SK-N-SH treated with all-trans-retinoic acid at 6 μM for 48 hours (cell line): Measurements from ENCODE around the gene MZB1.
A peak's percentile ranks its signal among the peaks of the same experiment; 100 is the strongest.
"Not testable (repeated sequence)": the region's sequence is repeated elsewhere in the genome, so short reads cannot be mapped to it uniquely, and the experiment has no call there.

Source experiments
- ATAC-seq: fragments of 200-7000 bp; cut with Tn5 transposase; 3 replicates; pipeline ENCODE4 v1.9.1; 2020; ENCODE audit warnings: mild to moderate bottlenecking, moderate library complexity
- ARNTL ChIP-seq: fragments of 450-650 bp; formaldehyde crosslinking; IDR thresholded peaks from 2 replicates; pipeline ENCODE4 v1.5.0; 2020; ENCODE audit warnings: low read depth, mild to moderate bottlenecking, moderate library complexity, borderline replicate concordance
- BACH2 ChIP-seq: fragments of 250-450 bp; sonication (Bioruptor Pico); IDR thresholded peaks from 2 replicates; pipeline ENCODE4 v1.9.0; 2021; ENCODE audit warnings: mild to moderate bottlenecking, borderline replicate concordance
- CSDC2 ChIP-seq: fragments of 250-450 bp; sonication (Bioruptor Pico); IDR thresholded peaks from 2 replicates; pipeline ENCODE4 v1.5.0; 2020; ENCODE audit warnings: mild to moderate bottlenecking, moderate library complexity
- ESRRG ChIP-seq: fragments of 250-450 bp; sonication (Bioruptor Pico); IDR thresholded peaks from 2 replicates; pipeline ENCODE4 v1.6.1; 2021; ENCODE audit warnings: mild to moderate bottlenecking
- GLIS3 ChIP-seq: fragments of 250-450 bp; sonication (Bioruptor Pico); IDR thresholded peaks from 2 replicates; pipeline ENCODE4 v1.5.0; 2020; ENCODE audit warnings: mild to moderate bottlenecking, moderate library complexity
- ISL1 ChIP-seq: fragments of 250-450 bp; sonication (Bioruptor Pico); IDR thresholded peaks from 2 replicates; pipeline ENCODE4 v2.1.2; 2022; ENCODE audit warnings: mild to moderate bottlenecking, moderate library complexity
- OSR1 ChIP-seq: fragments of 250-450 bp; sonication (Bioruptor Pico); IDR thresholded peaks from 2 replicates; pipeline ENCODE4 v1.8.0; 2022; ENCODE audit warnings: moderate library complexity, mild to moderate bottlenecking, inconsistent platforms
- PPARA ChIP-seq: fragments of 250-450 bp; sonication (Bioruptor Pico); IDR thresholded peaks from 2 replicates; pipeline ENCODE4 v1.5.0; 2020; ENCODE audit warnings: mild to moderate bottlenecking, borderline replicate concordance
- RARB ChIP-seq: fragments of 250-450 bp; sonication (Bioruptor Pico); IDR thresholded peaks from 2 replicates; pipeline ENCODE4 v1.8.0; 2021; ENCODE audit warnings: mild to moderate bottlenecking, moderate library complexity
- SNAI2 ChIP-seq: fragments of 250-450 bp; sonication (Bioruptor Pico); IDR thresholded peaks from 2 replicates; pipeline ENCODE4 v1.5.0; 2020; ENCODE audit warnings: mild to moderate bottlenecking, moderate library complexity
- TCF4 ChIP-seq: fragments of 250-450 bp; sonication (Bioruptor Pico); IDR thresholded peaks from 2 replicates; pipeline ENCODE4 v1.8.0; 2021; ENCODE audit warnings: mild to moderate bottlenecking, moderate library complexity, borderline replicate concordance
- TOX ChIP-seq: fragments of 250-450 bp; sonication (Bioruptor Pico); IDR thresholded peaks from 2 replicates; pipeline ENCODE4 v1.8.0; 2021; ENCODE audit warnings: mild to moderate bottlenecking, moderate library complexity, borderline replicate concordance
- ZFP30 ChIP-seq: fragments of 450-650 bp; formaldehyde crosslinking; IDR thresholded peaks from 2 replicates; pipeline ENCODE4 v1.5.0; 2022; ENCODE audit warnings: mild to moderate bottlenecking, moderate library complexity
- ZNF565 ChIP-seq: fragments of 450-650 bp; formaldehyde crosslinking; conservative IDR thresholded peaks from 2 replicates; pipeline ENCODE4 v1.5.0; 2020; ENCODE audit warnings: low read depth, mild to moderate bottlenecking, moderate library complexity
- ZNF70 ChIP-seq: fragments of 450-650 bp; formaldehyde crosslinking; IDR thresholded peaks from 2 replicates; pipeline ENCODE4 v1.5.0; 2020; ENCODE audit warnings: mild to moderate bottlenecking, moderate library complexity
- ZNF8 ChIP-seq: fragments of 450-650 bp; formaldehyde crosslinking; IDR thresholded peaks from 2 replicates; pipeline ENCODE4 v1.5.0; 2020; ENCODE audit warnings: mild to moderate bottlenecking, moderate library complexity
- TF ChIP-seq, protein P1 (sequence below): fragments of 250-450 bp; sonication (Bioruptor Pico); IDR thresholded peaks from 2 replicates; pipeline ENCODE4 v1.5.1; 2021; ENCODE audit warnings: mild to moderate bottlenecking, moderate library complexity
- TF ChIP-seq, protein P2 (sequence below): fragments of 250-450 bp; sonication (Bioruptor Pico); IDR thresholded peaks from 2 replicates; pipeline ENCODE4 v1.8.0; 2020; ENCODE audit warnings: mild to moderate bottlenecking, moderate library complexity, borderline replicate concordance
- TF ChIP-seq, protein P3 (sequence below): fragments of 250-450 bp; sonication (Bioruptor Pico); IDR thresholded peaks from 2 replicates; pipeline ENCODE4 v1.5.1; 2020; ENCODE audit warnings: low read depth, mild to moderate bottlenecking, moderate library complexity
- TF ChIP-seq, protein P4 (sequence below): fragments of 250-450 bp; sonication (Bioruptor Pico); IDR thresholded peaks from 2 replicates; pipeline ENCODE4 v1.8.0; 2021; ENCODE audit warnings: low read depth, mild to moderate bottlenecking, moderate library complexity, borderline replicate concordance
- TF ChIP-seq, protein P5 (sequence below): fragments of 250-450 bp; sonication (Bioruptor Pico); IDR thresholded peaks from 2 replicates; pipeline ENCODE4 v1.5.0; 2020; ENCODE audit warnings: mild to moderate bottlenecking, moderate library complexity

The MZB1 gene

DNA sequence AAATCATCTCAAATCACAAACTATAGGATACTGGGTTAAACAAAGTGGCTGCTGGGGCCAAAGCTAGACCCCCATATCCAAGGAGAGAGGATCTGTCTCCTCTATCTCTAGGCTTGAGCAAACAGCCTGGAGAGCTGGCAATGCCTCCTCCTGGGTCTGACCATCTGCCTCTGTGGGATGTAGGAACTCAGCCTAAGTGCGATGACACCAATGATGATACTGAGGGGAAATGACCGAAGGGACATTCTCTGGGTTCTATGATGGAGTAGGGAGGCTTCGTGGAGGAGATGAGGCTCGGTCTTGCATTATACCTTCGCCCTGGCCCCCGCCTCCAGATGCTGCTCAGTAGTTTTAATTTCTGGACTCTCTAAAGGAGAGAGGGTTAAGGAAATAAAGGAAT, 23.4 kb upstream of the MZB1 start:
- no peak for TF ChIP-seq TCF4 (CRISPR knock-in tag)
- TF ChIP-seq, protein P1, sequence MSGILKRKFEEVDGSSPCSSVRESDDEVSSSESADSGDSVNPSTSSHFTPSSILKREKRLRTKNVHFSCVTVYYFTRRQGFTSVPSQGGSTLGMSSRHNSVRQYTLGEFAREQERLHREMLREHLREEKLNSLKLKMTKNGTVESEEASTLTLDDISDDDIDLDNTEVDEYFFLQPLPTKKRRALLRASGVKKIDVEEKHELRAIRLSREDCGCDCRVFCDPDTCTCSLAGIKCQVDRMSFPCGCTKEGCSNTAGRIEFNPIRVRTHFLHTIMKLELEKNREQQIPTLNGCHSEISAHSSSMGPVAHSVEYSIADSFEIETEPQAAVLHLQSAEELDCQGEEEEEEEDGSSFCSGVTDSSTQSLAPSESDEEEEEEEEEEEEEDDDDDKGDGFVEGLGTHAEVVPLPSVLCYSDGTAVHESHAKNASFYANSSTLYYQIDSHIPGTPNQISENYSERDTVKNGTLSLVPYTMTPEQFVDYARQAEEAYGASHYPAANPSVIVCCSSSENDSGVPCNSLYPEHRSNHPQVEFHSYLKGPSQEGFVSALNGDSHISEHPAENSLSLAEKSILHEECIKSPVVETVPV (CRISPR knock-in tag): no peak
- no peak for TF ChIP-seq ARNTL (CRISPR knock-in tag)
- no peak for TF ChIP-seq ESRRG (CRISPR knock-in tag)
- TF ChIP-seq CSDC2 (CRISPR knock-in tag): no peak
- TF ChIP-seq BACH2 (CRISPR knock-in tag): no peak
- TF ChIP-seq ZNF8 (CRISPR knock-in tag): no peak
- TF ChIP-seq SNAI2 (CRISPR knock-in tag): no peak
- no peak for TF ChIP-seq GLIS3 (CRISPR knock-in tag)
- TF ChIP-seq RARB (CRISPR knock-in tag): no peak
- no peak for TF ChIP-seq ZNF565 (CRISPR knock-in tag)
- TF ChIP-seq ZNF70: no peak
- TF ChIP-seq, protein P2, sequence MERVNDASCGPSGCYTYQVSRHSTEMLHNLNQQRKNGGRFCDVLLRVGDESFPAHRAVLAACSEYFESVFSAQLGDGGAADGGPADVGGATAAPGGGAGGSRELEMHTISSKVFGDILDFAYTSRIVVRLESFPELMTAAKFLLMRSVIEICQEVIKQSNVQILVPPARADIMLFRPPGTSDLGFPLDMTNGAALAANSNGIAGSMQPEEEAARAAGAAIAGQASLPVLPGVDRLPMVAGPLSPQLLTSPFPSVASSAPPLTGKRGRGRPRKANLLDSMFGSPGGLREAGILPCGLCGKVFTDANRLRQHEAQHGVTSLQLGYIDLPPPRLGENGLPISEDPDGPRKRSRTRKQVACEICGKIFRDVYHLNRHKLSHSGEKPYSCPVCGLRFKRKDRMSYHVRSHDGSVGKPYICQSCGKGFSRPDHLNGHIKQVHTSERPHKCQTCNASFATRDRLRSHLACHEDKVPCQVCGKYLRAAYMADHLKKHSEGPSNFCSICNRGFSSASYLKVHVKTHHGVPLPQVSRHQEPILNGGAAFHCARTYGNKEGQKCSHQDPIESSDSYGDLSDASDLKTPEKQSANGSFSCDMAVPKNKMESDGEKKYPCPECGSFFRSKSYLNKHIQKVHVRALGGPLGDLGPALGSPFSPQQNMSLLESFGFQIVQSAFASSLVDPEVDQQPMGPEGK: no peak
- TF ChIP-seq, all 23 proteins: peak for 0
- no peak for ATAC-seq

DNA sequence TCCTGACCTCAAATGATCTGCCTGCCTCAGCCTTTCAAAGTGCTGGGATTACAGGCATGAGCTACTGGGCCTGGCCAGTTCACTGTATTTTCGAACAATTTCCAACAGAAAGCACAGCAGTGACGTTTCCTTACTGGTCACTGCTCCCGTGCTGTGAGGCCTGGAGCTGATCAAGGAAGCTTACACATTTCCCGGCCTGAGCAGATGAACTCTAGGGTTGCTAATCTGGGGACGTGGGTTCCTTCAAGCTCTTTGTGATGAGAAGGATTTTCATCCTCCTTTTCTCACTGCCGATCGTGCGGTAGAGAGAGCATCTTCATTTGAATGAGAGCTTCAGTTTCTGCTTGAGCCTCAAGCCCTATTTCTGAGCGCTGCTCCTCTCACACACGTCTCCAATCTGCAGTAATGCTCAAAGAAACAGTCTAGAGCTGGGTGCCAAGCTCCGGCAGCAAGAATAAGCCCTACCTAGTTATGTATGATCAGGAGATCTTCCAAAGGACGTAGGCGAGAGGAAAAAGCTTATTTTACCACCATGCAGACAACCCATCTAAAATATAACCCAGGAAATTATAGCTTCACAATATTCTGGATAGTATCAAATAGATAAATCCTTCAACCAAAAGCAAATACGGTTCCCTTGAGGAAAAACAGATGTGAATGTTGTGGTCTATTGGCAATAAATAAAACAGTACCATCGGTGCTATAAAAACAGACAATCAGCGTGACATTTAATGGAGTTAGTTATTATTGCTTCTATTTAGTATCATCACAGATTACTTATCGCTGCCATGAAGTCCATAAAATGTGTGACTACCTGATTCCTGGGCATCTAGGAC, 21.5 kb upstream of the MZB1 start:
- ATAC-seq: no peak; the same call in 2 of the 3 replicates
- TF ChIP-seq, protein P3, sequence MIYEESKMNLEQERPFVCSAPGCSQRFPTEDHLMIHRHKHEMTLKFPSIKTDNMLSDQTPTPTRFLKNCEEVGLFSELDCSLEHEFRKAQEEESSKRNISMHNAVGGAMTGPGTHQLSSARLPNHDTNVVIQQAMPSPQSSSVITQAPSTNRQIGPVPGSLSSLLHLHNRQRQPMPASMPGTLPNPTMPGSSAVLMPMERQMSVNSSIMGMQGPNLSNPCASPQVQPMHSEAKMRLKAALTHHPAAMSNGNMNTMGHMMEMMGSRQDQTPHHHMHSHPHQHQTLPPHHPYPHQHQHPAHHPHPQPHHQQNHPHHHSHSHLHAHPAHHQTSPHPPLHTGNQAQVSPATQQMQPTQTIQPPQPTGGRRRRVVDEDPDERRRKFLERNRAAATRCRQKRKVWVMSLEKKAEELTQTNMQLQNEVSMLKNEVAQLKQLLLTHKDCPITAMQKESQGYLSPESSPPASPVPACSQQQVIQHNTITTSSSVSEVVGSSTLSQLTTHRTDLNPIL: no peak
- TF ChIP-seq TCF4 (CRISPR knock-in tag): peak; percentile 49
- no peak for TF ChIP-seq GLIS3 (CRISPR knock-in tag)
- TF ChIP-seq BACH2 (CRISPR knock-in tag): no peak
- TF ChIP-seq, protein P1 (CRISPR knock-in tag): no peak
- no peak for TF ChIP-seq ZNF70
- TF ChIP-seq OSR1: no peak
- no peak for TF ChIP-seq ISL1
- no peak for TF ChIP-seq ZFP30 (CRISPR knock-in tag)
- TF ChIP-seq ESRRG (CRISPR knock-in tag): no peak
- 0 out of 2 replicates have a peak, but pooled peaks have one; percentile 38 for TF ChIP-seq TOX (CRISPR knock-in tag)

DNA sequence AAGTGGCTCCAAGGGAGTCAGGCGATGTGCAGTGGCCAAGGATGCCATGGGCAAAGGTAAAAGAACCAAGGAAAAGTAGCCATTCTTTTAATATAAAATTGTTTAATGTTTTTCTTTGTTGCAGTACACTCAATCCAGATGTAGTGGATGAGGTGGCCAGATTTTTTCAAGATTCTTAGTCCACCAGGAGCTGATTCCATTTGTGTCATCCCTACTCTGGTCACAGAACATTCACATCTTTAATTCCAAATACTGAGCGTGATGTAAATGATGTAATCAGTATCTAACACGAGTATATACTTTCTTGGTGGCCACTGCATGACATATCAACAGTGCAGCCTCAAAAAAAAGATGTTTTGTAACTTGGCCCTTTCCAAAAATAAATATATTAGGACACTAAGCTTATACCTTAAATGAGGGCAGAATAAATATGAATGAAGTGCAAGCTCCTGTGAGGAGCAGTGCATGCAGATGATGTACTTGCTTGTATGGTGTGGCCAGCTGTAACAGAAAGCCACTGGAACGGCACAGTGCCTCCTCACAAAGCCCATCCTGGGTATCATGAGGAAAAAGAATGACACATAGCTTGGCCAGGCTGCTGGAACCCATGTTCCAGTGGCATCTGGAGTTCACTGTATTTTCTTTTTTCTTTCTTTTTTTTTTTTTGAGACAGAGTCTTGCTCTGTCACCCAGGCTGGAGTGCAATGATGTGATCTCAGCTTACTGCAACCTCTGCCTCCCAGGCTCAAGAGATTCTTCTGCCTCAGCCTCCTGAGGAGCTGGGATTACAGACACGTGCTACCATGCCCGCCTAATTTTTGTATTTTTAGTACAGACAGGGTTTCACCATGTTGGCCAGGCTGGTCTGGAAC, 20.6 kb upstream of the MZB1 start:
- TF ChIP-seq ZNF565 (CRISPR knock-in tag): no peak
- no peak for TF ChIP-seq SNAI2 (CRISPR knock-in tag)
- TF ChIP-seq, protein P4, sequence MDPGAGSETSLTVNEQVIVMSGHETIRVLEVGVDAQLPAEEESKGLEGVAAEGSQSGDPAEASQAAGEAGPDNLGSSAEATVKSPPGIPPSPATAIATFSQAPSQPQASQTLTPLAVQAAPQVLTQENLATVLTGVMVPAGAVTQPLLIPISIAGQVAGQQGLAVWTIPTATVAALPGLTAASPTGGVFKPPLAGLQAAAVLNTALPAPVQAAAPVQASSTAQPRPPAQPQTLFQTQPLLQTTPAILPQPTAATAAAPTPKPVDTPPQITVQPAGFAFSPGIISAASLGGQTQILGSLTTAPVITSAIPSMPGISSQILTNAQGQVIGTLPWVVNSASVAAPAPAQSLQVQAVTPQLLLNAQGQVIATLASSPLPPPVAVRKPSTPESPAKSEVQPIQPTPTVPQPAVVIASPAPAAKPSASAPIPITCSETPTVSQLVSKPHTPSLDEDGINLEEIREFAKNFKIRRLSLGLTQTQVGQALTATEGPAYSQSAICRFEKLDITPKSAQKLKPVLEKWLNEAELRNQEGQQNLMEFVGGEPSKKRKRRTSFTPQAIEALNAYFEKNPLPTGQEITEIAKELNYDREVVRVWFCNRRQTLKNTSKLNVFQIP (CRISPR knock-in tag): no peak
- TF ChIP-seq, protein P3: no peak
- TF ChIP-seq OSR1: no peak
- TF ChIP-seq, protein P5, sequence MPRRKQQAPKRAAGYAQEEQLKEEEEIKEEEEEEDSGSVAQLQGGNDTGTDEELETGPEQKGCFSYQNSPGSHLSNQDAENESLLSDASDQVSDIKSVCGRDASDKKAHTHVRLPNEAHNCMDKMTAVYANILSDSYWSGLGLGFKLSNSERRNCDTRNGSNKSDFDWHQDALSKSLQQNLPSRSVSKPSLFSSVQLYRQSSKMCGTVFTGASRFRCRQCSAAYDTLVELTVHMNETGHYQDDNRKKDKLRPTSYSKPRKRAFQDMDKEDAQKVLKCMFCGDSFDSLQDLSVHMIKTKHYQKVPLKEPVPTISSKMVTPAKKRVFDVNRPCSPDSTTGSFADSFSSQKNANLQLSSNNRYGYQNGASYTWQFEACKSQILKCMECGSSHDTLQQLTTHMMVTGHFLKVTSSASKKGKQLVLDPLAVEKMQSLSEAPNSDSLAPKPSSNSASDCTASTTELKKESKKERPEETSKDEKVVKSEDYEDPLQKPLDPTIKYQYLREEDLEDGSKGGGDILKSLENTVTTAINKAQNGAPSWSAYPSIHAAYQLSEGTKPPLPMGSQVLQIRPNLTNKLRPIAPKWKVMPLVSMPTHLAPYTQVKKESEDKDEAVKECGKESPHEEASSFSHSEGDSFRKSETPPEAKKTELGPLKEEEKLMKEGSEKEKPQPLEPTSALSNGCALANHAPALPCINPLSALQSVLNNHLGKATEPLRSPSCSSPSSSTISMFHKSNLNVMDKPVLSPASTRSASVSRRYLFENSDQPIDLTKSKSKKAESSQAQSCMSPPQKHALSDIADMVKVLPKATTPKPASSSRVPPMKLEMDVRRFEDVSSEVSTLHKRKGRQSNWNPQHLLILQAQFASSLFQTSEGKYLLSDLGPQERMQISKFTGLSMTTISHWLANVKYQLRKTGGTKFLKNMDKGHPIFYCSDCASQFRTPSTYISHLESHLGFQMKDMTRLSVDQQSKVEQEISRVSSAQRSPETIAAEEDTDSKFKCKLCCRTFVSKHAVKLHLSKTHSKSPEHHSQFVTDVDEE (CRISPR knock-in tag): no peak
- no peak for TF ChIP-seq TOX (CRISPR knock-in tag)
- no peak for TF ChIP-seq ZFP30 (CRISPR knock-in tag)
- TF ChIP-seq TCF4 (CRISPR knock-in tag): no peak
- no peak for TF ChIP-seq PPARA (CRISPR knock-in tag)
- TF ChIP-seq ESRRG (CRISPR knock-in tag): no peak
- ATAC-seq: no peak

DNA sequence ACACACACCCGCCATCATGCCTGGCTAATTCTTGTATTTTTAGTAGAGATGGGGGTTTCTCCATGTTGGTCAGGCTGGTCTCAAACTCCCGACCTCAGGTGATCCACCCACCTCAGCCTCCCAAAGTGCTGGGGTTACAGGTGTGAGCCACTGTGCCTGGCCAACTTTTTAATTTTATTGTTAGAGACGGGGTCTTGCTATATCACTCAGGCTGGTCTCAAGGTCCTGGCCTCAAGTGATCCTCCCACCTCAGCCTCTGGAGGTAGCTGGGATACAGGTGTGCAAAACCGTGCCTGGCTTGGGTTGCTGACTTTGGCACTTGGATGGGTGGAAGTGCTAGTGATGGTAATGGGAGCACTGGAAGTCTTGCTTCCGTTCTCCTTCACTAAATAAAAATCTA, 19.4 kb upstream of the MZB1 start:
- ATAC-seq: not testable (repeated sequence)
